Parathyroid adenoma (tissue), 2 donors: ENCODE measurements around the gene ADGRD1.

Experiments used
- H2AFZ ChIP-seq: fragments of 300-600 bp; sonication (generic); one replicate; pipeline ENCODE4 v1.7.0; 2017; ENCODE audit warnings: antibody characterized with exemption, mild to moderate bottlenecking
- H3K27ac ChIP-seq: fragments of 300-600 bp; sonication (generic); one replicate; pipeline ENCODE4 v1.7.0; 2017
- H3K27me3 ChIP-seq: fragments of 300-600 bp; sonication (generic); one replicate; pipeline ENCODE4 v1.7.0; 2017; ENCODE audit warnings: low read length; ENCODE audit not compliant: control insufficient read depth, insufficient read depth
- H3K36me3 ChIP-seq: fragments of 300-600 bp; sonication (generic); one replicate; pipeline ENCODE4 v1.7.0; 2017; ENCODE audit warnings: low read length; ENCODE audit not compliant: control insufficient read depth, insufficient read depth
- H3K4me1 ChIP-seq: fragments of 300-600 bp; sonication (generic); one replicate; pipeline ENCODE4 v1.7.0; 2017; ENCODE audit warnings: control low read depth
- H3K4me2 ChIP-seq: fragments of 300-600 bp; sonication (generic); one replicate; pipeline ENCODE4 v1.7.0; 2017; ENCODE audit warnings: low read length
- H3K4me3 ChIP-seq: fragments of 300-600 bp; sonication (generic); one replicate; pipeline ENCODE4 v1.7.0; 2017; ENCODE audit warnings: low read depth, low read length
- H3K79me2 ChIP-seq: fragments of 300-600 bp; sonication (generic); one replicate; pipeline ENCODE4 v1.7.0; 2017; ENCODE audit warnings: control low read depth
- H3K9ac ChIP-seq: fragments of 300-600 bp; sonication (generic); one replicate; pipeline ENCODE4 v1.7.0; 2017; ENCODE audit warnings: mild to moderate bottlenecking
- H3K9me3 ChIP-seq: fragments of 300-600 bp; sonication (generic); one replicate; pipeline ENCODE4 v1.7.0; 2017; ENCODE audit warnings: low read length; ENCODE audit not compliant: control insufficient read depth
- TF ChIP-seq, protein P1 (sequence below): fragments of 300-600 bp; sonication (generic); IDR thresholded peaks from one replicate; pipeline ENCODE4 v1.7.0; 2017; ENCODE audit warnings: antibody characterized with exemption, mild to moderate bottlenecking
- donor health status: primary hyperparathyroidism.

The ADGRD1 gene

DNA sequence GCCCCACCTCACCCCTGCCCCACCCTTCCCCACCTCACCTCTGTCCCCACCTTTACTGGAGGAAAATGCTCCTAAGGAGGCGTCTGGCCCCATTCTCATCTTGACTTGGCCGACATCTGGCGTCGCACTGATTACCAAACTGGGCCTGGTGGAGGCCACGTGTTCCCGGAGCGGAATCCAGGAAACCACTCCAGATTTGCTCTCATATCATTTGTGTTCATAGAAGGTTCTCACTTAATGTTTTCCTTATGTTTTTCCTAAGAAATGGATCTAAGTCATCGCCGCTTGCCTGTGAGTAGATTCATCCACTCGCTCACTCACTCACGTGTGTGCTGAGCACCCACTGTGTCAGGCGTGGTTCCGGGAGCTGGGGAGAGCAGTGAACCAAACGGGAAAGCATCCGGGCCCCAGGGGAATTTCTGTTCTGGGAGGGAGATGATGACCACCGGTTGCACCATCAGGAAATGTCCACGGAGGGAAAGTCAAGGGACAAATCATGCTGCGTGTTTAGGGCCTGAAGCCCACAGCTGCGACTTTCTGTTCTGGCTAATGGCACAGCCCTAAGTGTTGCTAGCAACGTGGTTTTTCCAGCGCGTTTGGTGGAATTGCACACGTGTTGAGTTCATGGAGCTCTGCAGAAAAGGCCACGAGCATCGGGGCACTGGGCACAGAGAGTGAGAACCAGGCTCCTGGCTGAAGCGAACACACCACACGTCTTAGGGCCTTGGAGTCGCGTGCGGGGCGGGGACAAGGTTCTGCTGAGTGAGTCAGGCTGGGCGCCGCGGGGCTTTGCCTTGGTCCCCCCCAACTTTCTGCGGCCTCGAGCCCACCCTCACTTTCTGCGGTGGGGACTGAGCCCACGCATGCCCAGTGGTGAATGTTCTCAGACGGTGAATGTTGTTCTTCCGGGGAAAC, 57.7 kb downstream of the ADGRD1 start:
- Histone ChIP-seq H2AFZ (no peak overlapping the region), H3K4me3 (no peak overlapping the region), H3K9me3 (no peaks in the 10 kb centered on the region), H3K4me1 (no peaks in the 10 kb centered on the region), H3K79me2 (no peaks in the 10 kb centered on the region), H3K4me2 (no peak overlapping the region), H3K36me3 (no peaks in the 10 kb centered on the region), H3K27me3 (no peaks in the 10 kb centered on the region), H3K9ac (no peak overlapping the region), H3K27ac (no peak overlapping the region)
- TF ChIP-seq, protein P1, sequence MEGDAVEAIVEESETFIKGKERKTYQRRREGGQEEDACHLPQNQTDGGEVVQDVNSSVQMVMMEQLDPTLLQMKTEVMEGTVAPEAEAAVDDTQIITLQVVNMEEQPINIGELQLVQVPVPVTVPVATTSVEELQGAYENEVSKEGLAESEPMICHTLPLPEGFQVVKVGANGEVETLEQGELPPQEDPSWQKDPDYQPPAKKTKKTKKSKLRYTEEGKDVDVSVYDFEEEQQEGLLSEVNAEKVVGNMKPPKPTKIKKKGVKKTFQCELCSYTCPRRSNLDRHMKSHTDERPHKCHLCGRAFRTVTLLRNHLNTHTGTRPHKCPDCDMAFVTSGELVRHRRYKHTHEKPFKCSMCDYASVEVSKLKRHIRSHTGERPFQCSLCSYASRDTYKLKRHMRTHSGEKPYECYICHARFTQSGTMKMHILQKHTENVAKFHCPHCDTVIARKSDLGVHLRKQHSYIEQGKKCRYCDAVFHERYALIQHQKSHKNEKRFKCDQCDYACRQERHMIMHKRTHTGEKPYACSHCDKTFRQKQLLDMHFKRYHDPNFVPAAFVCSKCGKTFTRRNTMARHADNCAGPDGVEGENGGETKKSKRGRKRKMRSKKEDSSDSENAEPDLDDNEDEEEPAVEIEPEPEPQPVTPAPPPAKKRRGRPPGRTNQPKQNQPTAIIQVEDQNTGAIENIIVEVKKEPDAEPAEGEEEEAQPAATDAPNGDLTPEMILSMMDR, result no peak

- Histone ChIP-seq H3K9ac (no peak overlapping the region), H3K4me2 (no peak overlapping the region), H3K9me3 (no peaks in the 10 kb centered on the region), H3K79me2 (no peaks in the 10 kb centered on the region), H2AFZ (no peak overlapping the region), H3K4me1 (no peaks in the 10 kb centered on the region), H3K27ac (no peak overlapping the region), H3K27me3 (no peaks in the 10 kb centered on the region), H3K36me3 (no peaks in the 10 kb centered on the region), H3K4me3 (no peak overlapping the region)
- TF ChIP-seq, protein P1, result no peak
Observed at GRCh38 chr12:131012279-131013069, 58.8 kb downstream of the ADGRD1 start.

DNA sequence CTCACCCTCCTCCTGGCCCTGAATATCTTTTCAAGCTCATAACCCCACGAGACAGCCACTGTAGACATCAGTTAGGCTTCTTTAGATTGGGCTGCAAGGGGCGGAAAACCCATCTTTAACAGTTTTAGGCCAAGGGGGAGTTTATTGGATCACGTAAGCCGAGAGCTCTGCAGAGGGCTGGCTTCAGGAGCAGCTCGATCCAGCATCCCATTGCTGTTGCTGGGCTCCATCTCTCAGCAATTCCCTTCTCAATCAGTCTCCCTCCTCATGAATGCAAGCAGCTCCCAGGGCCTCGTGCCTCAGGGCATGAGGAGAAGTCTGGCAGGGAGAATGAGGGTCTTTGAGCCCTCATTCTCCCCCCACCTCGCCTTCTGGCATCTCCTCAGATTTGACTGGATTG, 59.4 kb downstream of the ADGRD1 start:
- Histone ChIP-seq H3K4me3 (no peak overlapping the region), H3K79me2 (no peaks in the 10 kb centered on the region), H3K4me2 (no peak overlapping the region), H3K27ac (no peak overlapping the region), H3K36me3 (no peaks in the 10 kb centered on the region), H3K4me1 (no peaks in the 10 kb centered on the region), H2AFZ (no peak overlapping the region), H3K9ac (no peak overlapping the region), H3K9me3 (no peaks in the 10 kb centered on the region), H3K27me3 (no peaks in the 10 kb centered on the region)
- TF ChIP-seq, protein P1, result no peak

GRCh38 chr12:131014343-131014742, 60.6 kb downstream of the ADGRD1 start:
- Histone ChIP-seq H3K4me2 (no peak overlapping the region), H3K9me3 (no peaks in the 10 kb centered on the region), H3K79me2 (no peaks in the 10 kb centered on the region), H3K36me3 (no peaks in the 10 kb centered on the region), H3K4me1 (no peaks in the 10 kb centered on the region), H2AFZ (no peak overlapping the region), H3K9ac (no peak overlapping the region), H3K4me3 (no peak overlapping the region), H3K27ac (no peak overlapping the region), H3K27me3 (no peaks in the 10 kb centered on the region)
- TF ChIP-seq, protein P1, result no peak
